K562 (cell line): ENCODE data around the gene RBM4B. TPM values are rescaled to one million over a fixed set of nuclear protein-coding genes. Genes with fewer than 3 reads are reported as not detected.
A peak's percentile ranks its signal among the peaks of the same experiment; 100 is the strongest.

Source experiments
- ARHGAP35 ChIP-seq: fragments of 450-650 bp; IDR thresholded peaks from 2 replicates; pipeline ENCODE4 v1.6.1; 2018; ENCODE audit not compliant: partially characterized antibody
- ETV6 ChIP-seq, 3 experiments: fragments of 150-350 bp in 1 of 3; sonication (generic) in 1 of 3; formaldehyde crosslinking in 1 of 3; IDR thresholded peaks; 2 replicates each; pipeline versions ENCODE4 v1.6.1 to v1.8.0; 2014 to 2022; ENCODE audit warnings: borderline replicate concordance in 2 of 3, low read depth in 2 of 3, antibody characterized with exemption in 1 of 3, low read length in 1 of 3, mild to moderate bottlenecking in 1 of 3, missing genetic modification reagents in 1 of 3
- HSF4 ChIP-seq: fragments of 250-450 bp; sonication (Bioruptor Pico); IDR thresholded peaks from 2 replicates; pipeline ENCODE4 v2.1.2; 2022; ENCODE audit warnings: mild to moderate bottlenecking, moderate library complexity, borderline replicate concordance
- MBD2 ChIP-seq: sonication (generic); IDR thresholded peaks from 2 replicates; pipeline ENCODE4 v1.6.1; 2016; ENCODE audit warnings: low read depth, borderline replicate concordance
- NFE2L1 ChIP-seq: fragments of 450-650 bp; IDR thresholded peaks from 2 replicates; pipeline ENCODE4 v1.6.1; 2016; ENCODE audit warnings: missing genetic modification characterization, low read depth, mild to moderate bottlenecking, missing compliant biosample characterization, moderate library complexity, borderline replicate concordance
- NUFIP1 ChIP-seq: fragments of 450-650 bp; IDR thresholded peaks from 2 replicates; pipeline ENCODE4 v1.6.1; 2018; ENCODE audit not compliant: partially characterized antibody
- SAFB ChIP-seq: fragments of 200-400 bp; formaldehyde crosslinking; IDR thresholded peaks from 2 replicates; pipeline ENCODE4 v1.6.1; 2017; ENCODE audit warnings: low read depth, low read length, borderline replicate concordance
- SIRT6 ChIP-seq: IDR thresholded peaks from one replicate; pipeline ENCODE4 v1.6.1; 2012; ENCODE audit warnings: low read depth, mild to moderate bottlenecking, control low read depth, inconsistent platforms, low read length, moderate library complexity
- SRF ChIP-seq, 2 experiments: fragments of 250-450, 450-650 bp in 1 of 2; sonication (Bioruptor Pico) in 1 of 2; sonication (generic) in 1 of 2; formaldehyde crosslinking; IDR thresholded peaks; 2 replicates each; pipeline versions ENCODE4 v1.5.0 to v1.5.1; 2020 to 2022; ENCODE audit warnings: mild to moderate bottlenecking in 1 of 2, missing genetic modification reagents in 1 of 2
- TEAD2 ChIP-seq: fragments of 450-650 bp; IDR thresholded peaks from 2 replicates; pipeline ENCODE4 v1.6.1; 2016; ENCODE audit warnings: missing genetic modification characterization, control low read depth, missing compliant biosample characterization
- XRCC3 ChIP-seq: fragments of 450-650 bp; IDR thresholded peaks from 2 replicates; pipeline ENCODE4 v1.6.1; 2017; ENCODE audit warnings: mild to moderate bottlenecking, moderate library complexity
- ZFX ChIP-seq: sonication (generic); formaldehyde crosslinking; IDR thresholded peaks from 2 replicates; pipeline ENCODE4 v1.8.0; 2022; ENCODE audit warnings: mild to moderate bottlenecking, missing genetic modification reagents, moderate library complexity
- polyA plus RNA-seq, 8 experiments: library from polyadenylated mRNA; depleted of rRNA in 4 of 8; stranded (reverse) in 5 of 8; unstranded in 3 of 8; fragments of >200 nt; fragmentation: Nextera tagmentation in 2 of 8; fragmentation: Illumina TruSeq in 1 of 8; extraction: Ambion mirVana in 2 of 8; extraction: Trizol in 1 of 8; gene quantifications; 2 replicates each; pipeline versions ENCODE4 v1.2.1 to v1.2.3, GENCODE V29; 2011 to 2014; ENCODE audit warnings: inconsistent platforms in 1 of 8, missing spikeins in 1 of 8
- total RNA-seq, 7 experiments: library from RNA; depleted of rRNA in 6 of 7; stranded (reverse); fragments of >200 nt in 6 of 7; fragmentation: Illumina TruSeq in 2 of 7; extraction: Trizol in 2 of 7; gene quantifications; 2 replicates each; pipeline versions ENCODE4 v1.2.1 to v1.2.3, GENCODE V29; 2011 to 2021; ENCODE audit warnings: low replicate concordance in 1 of 7
- TF ChIP-seq, protein P1 (sequence below), 2 experiments: fragments of 450-650 bp in 1 of 2; IDR thresholded peaks; 2 replicates each; pipeline ENCODE4 v1.6.1; 2011 to 2017; ENCODE audit warnings: low read depth in 2 of 2, antibody characterized with exemption in 1 of 2, borderline replicate concordance in 1 of 2, low read length in 1 of 2, mild to moderate bottlenecking in 1 of 2, mixed read lengths in 1 of 2; ENCODE audit not compliant: control insufficient read depth in 1 of 2
- TF ChIP-seq, protein P2 (sequence below): fragments of 450-650 bp; conservative IDR thresholded peaks from 2 replicates; pipeline ENCODE4 v1.6.1; 2016; ENCODE audit warnings: missing genetic modification characterization, low read depth, mild to moderate bottlenecking, control low read depth, missing compliant biosample characterization
- TF ChIP-seq, protein P3 (sequence below): fragments of 250-450 bp; sonication (Bioruptor Pico); IDR thresholded peaks from 2 replicates; pipeline ENCODE4 v1.4.0; 2020; ENCODE audit warnings: mild to moderate bottlenecking, moderate library complexity, borderline replicate concordance
- TF ChIP-seq, protein P4 (sequence below): conservative IDR thresholded peaks from 2 replicates; pipeline ENCODE4 v1.6.1; 2011; ENCODE audit warnings: low read depth, mild to moderate bottlenecking, low read length; ENCODE audit not compliant: control insufficient read depth

Gene RBM4B
- total and polyA plus RNA-seq, 9 of the 15 experiments (the other 6 are each of a cell fraction or from before 2014, with no cell fraction given): 14.6 to 39.9 (median 23.3) TPM

DNA sequence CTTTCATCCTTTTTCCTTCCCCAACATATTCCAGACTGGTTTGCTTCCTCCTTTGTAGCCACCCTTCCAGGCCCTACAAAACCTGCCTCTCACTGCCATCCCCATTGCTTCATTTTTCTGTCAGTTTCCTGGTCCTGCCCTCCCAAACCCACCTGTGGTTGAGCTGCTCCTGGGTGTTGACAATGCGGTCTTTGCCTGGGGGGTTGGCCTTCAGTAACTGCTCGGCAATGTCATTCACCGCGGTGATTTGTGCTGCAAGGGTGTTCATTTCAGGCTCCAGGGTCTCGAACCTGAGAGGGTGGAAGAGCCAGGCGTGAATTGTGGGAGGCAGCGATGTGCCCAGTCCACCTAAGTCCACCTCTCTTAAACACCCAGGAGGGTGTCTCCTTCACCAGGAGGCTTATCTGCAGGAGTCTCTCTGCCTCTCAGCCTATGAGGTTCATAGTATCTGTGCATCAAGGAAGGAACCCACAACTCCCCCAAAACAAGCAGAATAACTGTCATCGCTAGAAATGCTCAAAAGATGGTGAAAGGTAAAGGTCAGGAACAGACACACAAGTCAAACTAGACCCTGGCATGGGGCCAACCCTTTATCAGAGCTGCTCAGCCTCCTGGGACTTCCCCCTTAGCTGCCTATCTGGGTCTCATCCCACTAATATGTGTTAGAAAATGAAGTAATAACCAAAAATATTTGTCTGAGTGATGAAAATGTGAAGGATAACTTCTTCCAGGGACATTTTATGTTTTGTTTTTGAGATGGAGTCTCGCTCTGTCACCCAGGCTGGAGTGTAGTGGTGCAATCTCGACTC is 23.9 kb upstream of the RBM4B start (continued):
- TF ChIP-seq, protein P1, sequence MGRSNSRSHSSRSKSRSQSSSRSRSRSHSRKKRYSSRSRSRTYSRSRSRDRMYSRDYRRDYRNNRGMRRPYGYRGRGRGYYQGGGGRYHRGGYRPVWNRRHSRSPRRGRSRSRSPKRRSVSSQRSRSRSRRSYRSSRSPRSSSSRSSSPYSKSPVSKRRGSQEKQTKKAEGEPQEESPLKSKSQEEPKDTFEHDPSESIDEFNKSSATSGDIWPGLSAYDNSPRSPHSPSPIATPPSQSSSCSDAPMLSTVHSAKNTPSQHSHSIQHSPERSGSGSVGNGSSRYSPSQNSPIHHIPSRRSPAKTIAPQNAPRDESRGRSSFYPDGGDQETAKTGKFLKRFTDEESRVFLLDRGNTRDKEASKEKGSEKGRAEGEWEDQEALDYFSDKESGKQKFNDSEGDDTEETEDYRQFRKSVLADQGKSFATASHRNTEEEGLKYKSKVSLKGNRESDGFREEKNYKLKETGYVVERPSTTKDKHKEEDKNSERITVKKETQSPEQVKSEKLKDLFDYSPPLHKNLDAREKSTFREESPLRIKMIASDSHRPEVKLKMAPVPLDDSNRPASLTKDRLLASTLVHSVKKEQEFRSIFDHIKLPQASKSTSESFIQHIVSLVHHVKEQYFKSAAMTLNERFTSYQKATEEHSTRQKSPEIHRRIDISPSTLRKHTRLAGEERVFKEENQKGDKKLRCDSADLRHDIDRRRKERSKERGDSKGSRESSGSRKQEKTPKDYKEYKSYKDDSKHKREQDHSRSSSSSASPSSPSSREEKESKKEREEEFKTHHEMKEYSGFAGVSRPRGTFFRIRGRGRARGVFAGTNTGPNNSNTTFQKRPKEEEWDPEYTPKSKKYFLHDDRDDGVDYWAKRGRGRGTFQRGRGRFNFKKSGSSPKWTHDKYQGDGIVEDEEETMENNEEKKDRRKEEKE (IDR thresholded peaks at IDR 0.05; ENCODE audit: borderline replicate concordance in 1 of 2, control insufficient read depth in 1 of 2, low read depth in 2 of 2, low read length in 1 of 2): no peak
- TF ChIP-seq SAFB: no peak
- TF ChIP-seq ZFX (CRISPR knock-in tag): no peak
- no peak for TF ChIP-seq SRF (CRISPR knock-in tag; IDR thresholded peaks at IDR 0.05)
- TF ChIP-seq ARHGAP35: no peak
- TF ChIP-seq ETV6 (IDR thresholded peaks at IDR 0.05; ENCODE audit: borderline replicate concordance in 1 of 2, low read depth in 2 of 2, low read length in 1 of 2): no peak
- no peak for TF ChIP-seq ETV6 (CRISPR knock-in tag; IDR thresholded peaks at IDR 0.05; ENCODE audit: borderline replicate concordance)
- no peak for TF ChIP-seq NFE2L1 (tag)
- no peak for TF ChIP-seq XRCC3
- no peak for TF ChIP-seq HSF4 (CRISPR knock-in tag)
- TF ChIP-seq, protein P2, sequence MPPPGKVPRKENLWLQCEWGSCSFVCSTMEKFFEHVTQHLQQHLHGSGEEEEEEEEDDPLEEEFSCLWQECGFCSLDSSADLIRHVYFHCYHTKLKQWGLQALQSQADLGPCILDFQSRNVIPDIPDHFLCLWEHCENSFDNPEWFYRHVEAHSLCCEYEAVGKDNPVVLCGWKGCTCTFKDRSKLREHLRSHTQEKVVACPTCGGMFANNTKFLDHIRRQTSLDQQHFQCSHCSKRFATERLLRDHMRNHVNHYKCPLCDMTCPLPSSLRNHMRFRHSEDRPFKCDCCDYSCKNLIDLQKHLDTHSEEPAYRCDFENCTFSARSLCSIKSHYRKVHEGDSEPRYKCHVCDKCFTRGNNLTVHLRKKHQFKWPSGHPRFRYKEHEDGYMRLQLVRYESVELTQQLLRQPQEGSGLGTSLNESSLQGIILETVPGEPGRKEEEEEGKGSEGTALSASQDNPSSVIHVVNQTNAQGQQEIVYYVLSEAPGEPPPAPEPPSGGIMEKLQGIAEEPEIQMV: no peak
- no peak for TF ChIP-seq SIRT6
- TF ChIP-seq MBD2: peak; percentile 53
- TF ChIP-seq, protein P3, sequence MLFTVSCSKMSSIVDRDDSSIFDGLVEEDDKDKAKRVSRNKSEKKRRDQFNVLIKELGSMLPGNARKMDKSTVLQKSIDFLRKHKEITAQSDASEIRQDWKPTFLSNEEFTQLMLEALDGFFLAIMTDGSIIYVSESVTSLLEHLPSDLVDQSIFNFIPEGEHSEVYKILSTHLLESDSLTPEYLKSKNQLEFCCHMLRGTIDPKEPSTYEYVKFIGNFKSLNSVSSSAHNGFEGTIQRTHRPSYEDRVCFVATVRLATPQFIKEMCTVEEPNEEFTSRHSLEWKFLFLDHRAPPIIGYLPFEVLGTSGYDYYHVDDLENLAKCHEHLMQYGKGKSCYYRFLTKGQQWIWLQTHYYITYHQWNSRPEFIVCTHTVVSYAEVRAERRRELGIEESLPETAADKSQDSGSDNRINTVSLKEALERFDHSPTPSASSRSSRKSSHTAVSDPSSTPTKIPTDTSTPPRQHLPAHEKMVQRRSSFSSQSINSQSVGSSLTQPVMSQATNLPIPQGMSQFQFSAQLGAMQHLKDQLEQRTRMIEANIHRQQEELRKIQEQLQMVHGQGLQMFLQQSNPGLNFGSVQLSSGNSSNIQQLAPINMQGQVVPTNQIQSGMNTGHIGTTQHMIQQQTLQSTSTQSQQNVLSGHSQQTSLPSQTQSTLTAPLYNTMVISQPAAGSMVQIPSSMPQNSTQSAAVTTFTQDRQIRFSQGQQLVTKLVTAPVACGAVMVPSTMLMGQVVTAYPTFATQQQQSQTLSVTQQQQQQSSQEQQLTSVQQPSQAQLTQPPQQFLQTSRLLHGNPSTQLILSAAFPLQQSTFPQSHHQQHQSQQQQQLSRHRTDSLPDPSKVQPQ (CRISPR knock-in tag): no peak
- TF ChIP-seq NUFIP1: no peak
- no peak for TF ChIP-seq TEAD2
- TF ChIP-seq, protein P4, sequence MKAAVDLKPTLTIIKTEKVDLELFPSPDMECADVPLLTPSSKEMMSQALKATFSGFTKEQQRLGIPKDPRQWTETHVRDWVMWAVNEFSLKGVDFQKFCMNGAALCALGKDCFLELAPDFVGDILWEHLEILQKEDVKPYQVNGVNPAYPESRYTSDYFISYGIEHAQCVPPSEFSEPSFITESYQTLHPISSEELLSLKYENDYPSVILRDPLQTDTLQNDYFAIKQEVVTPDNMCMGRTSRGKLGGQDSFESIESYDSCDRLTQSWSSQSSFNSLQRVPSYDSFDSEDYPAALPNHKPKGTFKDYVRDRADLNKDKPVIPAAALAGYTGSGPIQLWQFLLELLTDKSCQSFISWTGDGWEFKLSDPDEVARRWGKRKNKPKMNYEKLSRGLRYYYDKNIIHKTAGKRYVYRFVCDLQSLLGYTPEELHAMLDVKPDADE: no peak
